Activated naive CD8-positive, alpha-beta T cell treated with anti-CD3 and anti-CD28 coated beads, Interleukin-2, amount 50 U/mL, for 24 hours (primary cell): ENCODE results near the gene ACR.

ENCODE experiments used
- ATAC-seq: fragments of 150-1000 bp; cut with Tn5 transposase; one replicate; pipeline ENCODE4 v1.10.0; 2021
- DNase-seq: peaks from one replicate; pipeline ENCODE4 v3.0.0; 2021
- H3K27ac Mint-ChIP-seq: one replicate; pipeline ENCODE4 v1.8.0; 2021; ENCODE audit warnings: mild to moderate bottlenecking, mixed read lengths
- H3K27me3 Mint-ChIP-seq: one replicate; pipeline ENCODE4 v1.8.0; 2021; ENCODE audit warnings: mixed read lengths
- H3K36me3 Mint-ChIP-seq: one replicate; pipeline ENCODE4 v1.8.0; 2021; ENCODE audit warnings: low read depth, mixed read lengths
- H3K4me1 Mint-ChIP-seq: one replicate; pipeline ENCODE4 v1.8.0; 2021; ENCODE audit warnings: mixed read lengths
- H3K4me3 Mint-ChIP-seq: one replicate; pipeline ENCODE4 v1.8.0; 2021; ENCODE audit warnings: mild to moderate bottlenecking, moderate library complexity, mixed read lengths
- H3K9me3 Mint-ChIP-seq: one replicate; pipeline ENCODE4 v1.8.0; 2021; ENCODE audit warnings: mixed read lengths

ACR gene

GRCh38 chr22:50737728-50738648 is at the start of gene ACR:
Gene ACR, plus strand, starts transcription at chr22:50738204. Its CDS starts 32 bp downstream, at chr22:50738236.
- ATAC-seq (no peak), DNase-seq (no peak)
- Mint-ChIP-seq H3K9me3 (no peaks in the 10 kb centered on the region), H3K4me1 (no peaks in the 10 kb centered on the region), H3K27ac (no peak within 1 kb of the TSS), H3K27me3 (peaks cover 2% of the 10 kb centered on the region), H3K36me3 (no peaks in the 10 kb centered on the region), H3K4me3 (no peak within 1 kb of the TSS)

GRCh38 chr22:50688448-50688847 is 49.6 kb upstream of the ACR start:
- Mint-ChIP-seq H3K4me1 (no peaks in the 10 kb centered on the region), H3K27me3 (peaks cover 4% of the 10 kb centered on the region), H3K4me3 (no peak overlapping the region), H3K9me3 (no peaks in the 10 kb centered on the region), H3K27ac (no peak overlapping the region), H3K36me3 (no peaks in the 10 kb centered on the region)
- ATAC-seq (no peak), DNase-seq (no peak)

DNA sequence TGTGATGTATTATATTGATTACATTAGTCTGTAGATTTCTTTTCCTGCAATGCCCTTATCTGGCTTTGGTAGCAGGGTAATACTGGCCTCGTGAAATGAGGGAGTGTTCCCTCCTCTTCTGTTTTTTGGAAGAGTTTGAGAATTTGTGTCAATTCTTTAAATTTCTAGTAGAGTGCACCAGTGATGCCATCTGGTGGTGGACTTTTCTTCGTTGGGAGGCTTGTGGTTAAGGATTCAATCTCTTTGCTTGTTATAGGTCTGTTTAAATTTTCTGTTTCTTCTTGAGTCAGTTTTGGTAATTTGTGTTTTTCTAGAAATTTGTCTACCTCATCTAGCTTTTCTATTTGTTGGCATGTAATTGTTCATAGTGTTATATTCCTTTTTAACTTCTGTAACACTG is 46.5 kb upstream of the ACR start:
- H3K36me3 Mint-ChIP-seq, result no peaks in the 10 kb centered on the region
- DNase-seq, result peak; percentile 29
- no peaks in the 10 kb centered on the region for H3K9me3 Mint-ChIP-seq
- no peaks in the 10 kb centered on the region for H3K4me1 Mint-ChIP-seq
- H3K4me3 Mint-ChIP-seq, result no peak overlapping the region
- no peak overlapping the region for H3K27ac Mint-ChIP-seq
- peaks cover 4% of the 10 kb centered on the region for H3K27me3 Mint-ChIP-seq
- ATAC-seq, result no peak

GRCh38 chr22:50693462-50693861 is 44.5 kb upstream of the ACR start:
- no peaks in the 10 kb centered on the region for H3K36me3 Mint-ChIP-seq
- H3K4me1 Mint-ChIP-seq, result no peaks in the 10 kb centered on the region
- no peak overlapping the region for H3K4me3 Mint-ChIP-seq
- peaks cover 2% of the 10 kb centered on the region for H3K27me3 Mint-ChIP-seq
- H3K27ac Mint-ChIP-seq, result no peak overlapping the region
- DNase-seq (no peak), ATAC-seq (no peak)
- H3K9me3 Mint-ChIP-seq, result no peaks in the 10 kb centered on the region

DNA sequence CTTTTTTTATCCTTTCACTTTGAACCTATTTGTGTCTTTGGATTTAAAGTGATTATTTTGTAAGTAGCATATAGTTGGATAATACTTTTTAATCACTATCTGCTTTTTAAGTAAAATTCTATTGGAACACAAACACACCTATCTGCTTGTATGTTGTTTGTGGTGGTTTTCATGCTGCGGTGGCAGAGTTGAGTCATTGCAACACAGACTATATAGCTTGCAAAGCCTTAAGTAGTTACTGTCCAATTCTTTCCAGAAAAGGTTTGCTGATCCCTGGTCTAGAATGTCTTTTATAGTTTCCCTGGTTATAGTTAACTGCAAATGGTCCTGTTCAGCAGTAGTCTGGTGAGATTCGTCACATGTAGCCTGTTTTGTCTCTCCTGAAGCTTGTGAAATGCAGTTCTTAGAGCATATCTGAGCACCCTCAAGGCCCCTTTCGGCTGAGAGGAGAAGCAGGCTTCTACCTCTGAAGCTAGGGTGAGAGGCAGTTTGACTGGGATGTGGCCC is 43.9 kb upstream of the ACR start:
- Mint-ChIP-seq H3K4me3 (no peak overlapping the region), H3K9me3 (no peaks in the 10 kb centered on the region), H3K4me1 (no peaks in the 10 kb centered on the region), H3K36me3 (no peaks in the 10 kb centered on the region), H3K27ac (no peak overlapping the region), H3K27me3 (peaks cover 2% of the 10 kb centered on the region)
- no peak for ATAC-seq
- DNase-seq, result no peak

DNA sequence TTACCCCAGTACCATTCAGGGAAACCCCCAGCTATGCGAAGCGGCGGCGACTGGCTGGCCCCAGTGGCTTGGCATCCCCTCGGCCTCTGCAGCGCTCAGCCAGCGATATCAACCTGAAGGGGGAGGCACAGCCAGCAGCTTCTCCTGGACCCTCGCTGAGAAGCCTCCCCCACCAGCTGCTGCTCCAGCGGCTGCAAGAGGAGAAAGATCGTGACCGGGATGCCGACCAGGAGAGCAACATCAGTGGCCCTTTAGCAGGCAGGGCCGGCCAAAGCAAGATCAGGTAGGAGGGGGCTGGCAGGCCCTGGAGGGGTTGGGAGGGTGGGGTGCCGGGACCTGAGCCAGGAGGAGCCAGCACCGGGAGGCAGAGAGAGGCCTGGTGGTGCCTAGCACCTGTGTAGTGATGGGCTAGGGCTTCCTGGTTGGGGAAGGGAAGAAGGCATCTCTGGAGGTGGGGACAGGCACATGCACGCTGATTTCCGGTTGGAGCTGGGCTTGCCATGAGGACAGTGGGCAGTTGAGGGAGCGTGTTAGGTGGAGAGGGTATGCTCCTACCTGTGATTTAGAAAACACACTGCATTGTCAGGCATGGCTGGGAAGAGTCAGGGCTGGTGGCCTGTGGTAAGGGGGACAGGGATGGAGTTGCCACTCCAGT is 43.1 kb upstream of the ACR start:
- peaks cover 2% of the 10 kb centered on the region for H3K27me3 Mint-ChIP-seq
- H3K4me3 Mint-ChIP-seq, result no peak overlapping the region
- no peaks in the 10 kb centered on the region for H3K4me1 Mint-ChIP-seq
- DNase-seq (no peak), ATAC-seq (no peak)
- no peaks in the 10 kb centered on the region for H3K36me3 Mint-ChIP-seq
- no peak overlapping the region for H3K27ac Mint-ChIP-seq
- no peaks in the 10 kb centered on the region for H3K9me3 Mint-ChIP-seq

GRCh38 chr22:50695421-50696250 is 42.4 kb upstream of the ACR start:
- no peaks in the 10 kb centered on the region for H3K36me3 Mint-ChIP-seq

DNA sequence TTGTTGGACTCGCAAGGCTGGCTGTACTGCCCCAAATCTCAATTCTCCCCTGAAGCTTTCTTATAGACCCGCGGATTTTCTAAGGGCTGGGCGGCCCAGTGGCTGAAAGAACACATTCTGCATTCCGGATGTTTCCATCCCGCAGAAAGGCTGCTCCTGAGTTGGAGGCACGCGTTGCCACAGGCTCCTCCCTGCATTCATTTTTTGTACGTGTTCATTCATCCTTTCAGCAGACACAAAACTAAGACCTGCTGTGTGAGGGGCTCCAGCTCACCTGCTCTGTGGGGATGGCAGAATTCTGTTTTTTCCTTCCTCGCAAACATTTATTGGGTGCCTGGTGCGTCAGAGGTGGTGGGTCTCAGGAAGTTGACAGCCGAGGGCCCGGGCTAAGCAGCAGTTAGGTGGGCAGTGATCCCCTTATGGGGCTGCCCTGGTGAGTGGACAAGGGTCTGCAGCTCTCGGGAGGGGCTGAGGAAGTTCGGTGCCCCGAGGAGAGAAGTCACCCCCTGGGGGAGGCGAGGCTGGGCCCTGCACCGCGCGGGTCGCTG is 41.7 kb upstream of the ACR start:
- Mint-ChIP-seq H3K27me3 (peaks cover 2% of the 10 kb centered on the region), H3K27ac (no peak overlapping the region), H3K4me1 (no peaks in the 10 kb centered on the region), H3K36me3 (no peaks in the 10 kb centered on the region), H3K9me3 (no peaks in the 10 kb centered on the region), H3K4me3 (no peak overlapping the region)
- DNase-seq (no peak), ATAC-seq (no peak)

More at GRCh38 chr22:50695421-50696250, 42.4 kb upstream of the ACR start:
- Mint-ChIP-seq H3K27ac (no peak overlapping the region), H3K4me1 (no peaks in the 10 kb centered on the region), H3K27me3 (peaks cover 2% of the 10 kb centered on the region), H3K4me3 (no peak overlapping the region), H3K9me3 (no peaks in the 10 kb centered on the region)
- DNase-seq, result no peak
- no peak for ATAC-seq

- no peak overlapping the region for H3K4me3 Mint-ChIP-seq
- no peak overlapping the region for H3K27ac Mint-ChIP-seq
- ATAC-seq (no peak), DNase-seq (no peak)
- no peaks in the 10 kb centered on the region for H3K36me3 Mint-ChIP-seq
- H3K27me3 Mint-ChIP-seq, result peaks cover 2% of the 10 kb centered on the region
- no peaks in the 10 kb centered on the region for H3K9me3 Mint-ChIP-seq
- peaks cover 3% of the 10 kb centered on the region for H3K4me1 Mint-ChIP-seq
Observed at GRCh38 chr22:50696799-50697561, 41.0 kb upstream of the ACR start.

DNA sequence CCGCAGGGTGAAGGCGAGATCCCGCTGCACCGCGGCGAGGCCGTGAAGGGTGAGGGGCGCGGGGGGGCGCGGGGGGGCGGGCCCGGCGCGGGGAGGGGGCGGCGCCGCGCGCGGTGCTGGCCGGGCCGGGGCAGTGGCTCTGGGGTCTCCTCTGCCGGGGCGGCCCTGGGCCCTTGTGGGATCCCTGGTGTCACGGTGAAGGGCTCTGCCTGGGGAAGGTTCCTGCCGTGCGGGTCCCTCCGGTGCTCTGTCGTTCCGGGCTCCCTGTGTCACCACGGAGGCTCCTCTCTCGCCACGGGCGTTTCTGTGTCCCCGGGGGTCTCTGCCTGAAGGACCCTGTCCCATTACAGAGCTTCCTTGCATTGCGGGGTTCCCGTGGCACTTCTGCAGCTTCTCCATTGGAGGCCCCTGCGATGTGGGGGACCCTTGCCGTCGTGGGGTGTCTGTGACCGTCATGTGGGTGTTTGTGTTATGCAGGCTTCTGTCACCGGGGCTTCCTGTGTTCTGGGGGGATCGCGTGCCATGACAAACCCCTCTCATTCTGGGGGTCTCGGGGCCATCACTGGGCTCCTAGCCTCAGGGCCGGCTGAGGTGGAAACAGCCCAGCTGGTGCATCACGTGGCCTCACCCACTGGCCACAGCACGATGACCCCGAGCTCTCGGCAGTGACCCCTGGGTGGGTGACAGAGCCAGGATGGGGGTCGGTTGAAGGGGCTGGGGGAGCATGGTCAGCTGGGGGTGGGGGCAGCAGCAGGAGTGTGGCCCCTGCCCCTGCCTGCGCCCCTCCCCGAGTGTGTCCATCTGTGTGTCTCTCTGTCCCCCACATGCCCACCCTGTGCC is 40.1 kb upstream of the ACR start:
- H3K27me3 Mint-ChIP-seq, result no peaks in the 10 kb centered on the region
- H3K4me3 Mint-ChIP-seq, result no peak overlapping the region
- H3K27ac Mint-ChIP-seq, result no peak overlapping the region
- peaks cover 12% of the 10 kb centered on the region for H3K4me1 Mint-ChIP-seq
- ATAC-seq, result no peak
- no peak for DNase-seq
- H3K36me3 Mint-ChIP-seq, result no peaks in the 10 kb centered on the region
- no peaks in the 10 kb centered on the region for H3K9me3 Mint-ChIP-seq

GRCh38 chr22:50698546-50698945 is 39.5 kb upstream of the ACR start:
- DNase-seq (no peak), ATAC-seq (no peak)
- Mint-ChIP-seq H3K4me3 (no peak overlapping the region), H3K27me3 (no peaks in the 10 kb centered on the region), H3K27ac (no peak overlapping the region), H3K9me3 (no peaks in the 10 kb centered on the region), H3K36me3 (no peaks in the 10 kb centered on the region), H3K4me1 (peaks cover 12% of the 10 kb centered on the region)

DNA sequence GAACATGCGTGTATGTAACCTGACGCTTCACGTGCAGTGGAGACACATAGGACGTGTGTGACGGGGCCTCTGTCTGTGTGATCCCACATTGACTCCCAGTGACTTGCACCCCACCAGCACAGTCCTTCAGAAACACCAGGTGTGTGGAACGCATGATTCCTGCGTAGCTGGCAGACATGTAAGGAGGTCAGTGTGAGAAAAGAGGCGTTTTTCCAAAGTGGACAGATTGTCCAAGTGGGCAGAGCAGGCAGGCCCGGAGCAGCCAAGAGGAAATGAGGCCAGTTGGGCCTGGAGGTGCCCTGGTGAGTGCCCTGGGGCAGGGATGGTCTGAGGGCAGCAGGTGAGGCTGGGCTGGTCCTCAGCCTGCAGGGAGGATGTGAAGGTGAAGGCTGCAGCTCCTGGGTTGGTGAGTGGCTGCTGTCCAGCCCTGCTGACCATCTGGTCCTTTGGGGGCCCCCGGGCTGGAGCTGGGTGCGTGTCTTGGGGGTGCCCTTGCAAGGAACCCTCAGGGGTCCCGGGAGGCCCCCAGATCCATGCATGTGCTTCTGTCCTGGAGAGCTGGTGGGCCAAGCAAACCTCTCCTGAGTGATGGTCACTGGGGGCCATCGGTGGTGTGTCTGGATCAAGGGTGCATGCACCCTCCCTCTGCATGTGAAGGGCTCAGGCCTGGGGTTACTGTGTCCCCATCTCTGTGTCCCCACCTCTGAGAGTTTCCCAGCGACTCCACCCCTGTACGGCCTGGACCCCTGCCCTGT is 38.8 kb upstream of the ACR start:
- Mint-ChIP-seq H3K4me3 (no peak overlapping the region), H3K36me3 (no peaks in the 10 kb centered on the region), H3K4me1 (peaks cover 12% of the 10 kb centered on the region), H3K27me3 (no peaks in the 10 kb centered on the region), H3K27ac (no peak overlapping the region), H3K9me3 (no peaks in the 10 kb centered on the region)
- no peak for DNase-seq
- ATAC-seq, result no peak
